Stimulated activated effector memory CD8-positive, alpha-beta T cell treated with anti-CD3 and anti-CD28 coated beads, Interleukin-12 subunit alpha, Interleukin-12 subunit beta, amount 100 ng/mL, for 72 hours (primary cell): ENCODE results near the gene MAN2B2.
"Not testable (repeated sequence)": the region's sequence is repeated elsewhere in the genome, so short reads cannot be mapped to it uniquely, and the experiment has no call there.

ENCODE experiments used
- ATAC-seq: fragments of 150-1000 bp; cut with Tn5 transposase; 2 replicates; pipeline ENCODE4 v1.10.0; 2021
- DNase-seq, 2 donors: peaks; one replicate each; pipeline ENCODE4 v3.0.0; 2021 to 2022; ENCODE audit warnings: low spot score in 2 of 2
- H3K27ac Mint-ChIP-seq: one replicate; pipeline ENCODE4 v1.8.0; 2022; ENCODE audit warnings: mild to moderate bottlenecking, mixed read lengths
- H3K36me3 Mint-ChIP-seq: one replicate; pipeline ENCODE4 v1.8.0; 2022; ENCODE audit warnings: mild to moderate bottlenecking, mixed read lengths
- H3K4me1 Mint-ChIP-seq: one replicate; pipeline ENCODE4 v1.8.0; 2022; ENCODE audit warnings: mixed read lengths
- H3K4me3 Mint-ChIP-seq: one replicate; pipeline ENCODE4 v1.8.0; 2022; ENCODE audit warnings: mild to moderate bottlenecking, mixed read lengths
- H3K9me3 Mint-ChIP-seq: one replicate; pipeline ENCODE4 v1.8.0; 2022; ENCODE audit warnings: mixed read lengths

MAN2B2 gene

GRCh38 chr4:6620296-6620695 lies 45.3 kb downstream of the MAN2B2 start:
- Mint-ChIP-seq H3K4me1 (no peaks in the 10 kb centered on the region), H3K4me3 (no peak overlapping the region), H3K9me3 (no peaks in the 10 kb centered on the region), H3K36me3 (peaks cover 37% of the 10 kb centered on the region), H3K27ac (peak overlapping the region; percentile 32)
- DNase-seq (no peak), ATAC-seq (no peak)

- Mint-ChIP-seq H3K9me3 (no peaks in the 10 kb centered on the region), H3K27ac (peak overlapping the region; percentile 26), H3K4me1 (no peaks in the 10 kb centered on the region), H3K36me3 (peaks cover 30% of the 10 kb centered on the region), H3K4me3 (no peak overlapping the region)
- peak; percentile 26 for ATAC-seq
- DNase-seq = no peak
Observed at GRCh38 chr4:6620891-6621555, 46.0 kb downstream of the MAN2B2 start.

GRCh38 chr4:6621556-6621927 lies 46.6 kb downstream of the MAN2B2 start:
- Mint-ChIP-seq H3K4me1 (no peaks in the 10 kb centered on the region), H3K27ac (no peak overlapping the region), H3K9me3 (no peaks in the 10 kb centered on the region), H3K36me3 (peaks cover 25% of the 10 kb centered on the region), H3K4me3 (no peak overlapping the region)
- DNase-seq = no peak
- no peak for ATAC-seq

- H3K4me3 Mint-ChIP-seq = no peak overlapping the region
- ATAC-seq (no peak), DNase-seq (no peak)
- H3K27ac Mint-ChIP-seq = peak overlapping the region; percentile 17
- no peaks in the 10 kb centered on the region for H3K9me3 Mint-ChIP-seq
- peaks cover 13% of the 10 kb centered on the region for H3K36me3 Mint-ChIP-seq
- H3K4me1 Mint-ChIP-seq = no peaks in the 10 kb centered on the region
Observed at GRCh38 chr4:6622744-6623143, 47.8 kb downstream of the MAN2B2 start.

GRCh38 chr4:6625256-6625655 lies 50.3 kb downstream of the MAN2B2 start:
- Mint-ChIP-seq H3K36me3 (no peaks in the 10 kb centered on the region), H3K9me3 (no peaks in the 10 kb centered on the region), H3K4me1 (no peaks in the 10 kb centered on the region), H3K4me3 (no peak overlapping the region), H3K27ac (no peak overlapping the region)
- ATAC-seq (no peak), DNase-seq (no peak)

GRCh38 chr4:6626066-6626465 lies 51.1 kb downstream of the MAN2B2 start:
- H3K4me1 Mint-ChIP-seq = no peaks in the 10 kb centered on the region
- no peak overlapping the region for H3K4me3 Mint-ChIP-seq
- DNase-seq (no peak), ATAC-seq (no peak)
- no peak overlapping the region for H3K27ac Mint-ChIP-seq
- H3K36me3 Mint-ChIP-seq = no peaks in the 10 kb centered on the region
- H3K9me3 Mint-ChIP-seq = no peaks in the 10 kb centered on the region

- Mint-ChIP-seq H3K4me3 (no peak overlapping the region), H3K36me3 (no peaks in the 10 kb centered on the region), H3K27ac (no peak overlapping the region), H3K4me1 (no peaks in the 10 kb centered on the region), H3K9me3 (no peaks in the 10 kb centered on the region)
- DNase-seq = no peak
- no peak for ATAC-seq
Observed at GRCh38 chr4:6627832-6628231, 52.8 kb downstream of the MAN2B2 start.

- not testable (repeated sequence) for H3K4me1 Mint-ChIP-seq, H3K36me3 Mint-ChIP-seq, DNase-seq, H3K4me3 Mint-ChIP-seq, ATAC-seq, H3K9me3 Mint-ChIP-seq
- peak overlapping the region; percentile 23 for H3K27ac Mint-ChIP-seq
Observed at GRCh38 chr4:6628484-6628883, 53.5 kb downstream of the MAN2B2 start.

- no peaks in the 10 kb centered on the region for H3K36me3 Mint-ChIP-seq
- H3K4me3 Mint-ChIP-seq = no peak overlapping the region
- H3K4me1 Mint-ChIP-seq = no peaks in the 10 kb centered on the region
- H3K27ac Mint-ChIP-seq = peak overlapping the region; percentile 6
- ATAC-seq (no peak), DNase-seq (no peak)
- H3K9me3 Mint-ChIP-seq = no peaks in the 10 kb centered on the region
Observed at GRCh38 chr4:6632125-6632524, 57.1 kb downstream of the MAN2B2 start.

- H3K4me1 Mint-ChIP-seq = no peaks in the 10 kb centered on the region
- ATAC-seq (no peak), DNase-seq (no peak)
- no peak overlapping the region for H3K4me3 Mint-ChIP-seq
- H3K27ac Mint-ChIP-seq = peak overlapping the region; percentile 58
- H3K9me3 Mint-ChIP-seq = no peaks in the 10 kb centered on the region
- H3K36me3 Mint-ChIP-seq = no peaks in the 10 kb centered on the region
Observed at GRCh38 chr4:6633091-6633906, 58.3 kb downstream of the MAN2B2 start.

GRCh38 chr4:6634746-6635145 lies 59.8 kb downstream of the MAN2B2 start:
- Mint-ChIP-seq H3K9me3 (no peaks in the 10 kb centered on the region), H3K4me3 (no peak overlapping the region), H3K36me3 (no peaks in the 10 kb centered on the region), H3K27ac (no peak overlapping the region), H3K4me1 (no peaks in the 10 kb centered on the region)
- no peak for DNase-seq
- no peak for ATAC-seq

- no peak for ATAC-seq
- Mint-ChIP-seq H3K27ac (no peak overlapping the region), H3K36me3 (peaks cover 44% of the 10 kb centered on the region), H3K9me3 (no peaks in the 10 kb centered on the region), H3K4me3 (no peak overlapping the region), H3K4me1 (peaks cover 41% of the 10 kb centered on the region)
- DNase-seq = no peak
Observed at GRCh38 chr4:6639137-6639680, 64.2 kb downstream of the MAN2B2 start.

GRCh38 chr4:6640292-6641163 lies 65.5 kb downstream of the MAN2B2 start, which contains the start of gene MRFAP1:
TSS of gene MRFAP1 (plus strand) at chr4:6640685. CDS start at chr4:6640863, 178 bp downstream.
- H3K36me3 Mint-ChIP-seq = peaks cover 49% of the 10 kb centered on the region
- H3K9me3 Mint-ChIP-seq = no peaks in the 10 kb centered on the region
- ATAC-seq (peak; percentile 93), DNase-seq (peak; percentile 83 to 94)
- H3K27ac Mint-ChIP-seq = peak within 1 kb of the TSS; percentile 100
- peaks cover 44% of the 10 kb centered on the region for H3K4me1 Mint-ChIP-seq
- H3K4me3 Mint-ChIP-seq = peak within 1 kb of the TSS; percentile 100

- Mint-ChIP-seq H3K4me1 (peaks cover 46% of the 10 kb centered on the region), H3K36me3 (peaks cover 49% of the 10 kb centered on the region), H3K9me3 (no peaks in the 10 kb centered on the region), H3K27ac (peak overlapping the region; percentile 100), H3K4me3 (peak overlapping the region; percentile 100)
- DNase-seq (peak in 1 of 2 donors; percentile 65), ATAC-seq (peak; percentile 68)
Observed at GRCh38 chr4:6641164-6641970, 66.4 kb downstream of the MAN2B2 start.
